A673 (cell line): Measurements from ENCODE around the gene EBP.

Source experiments
- CTCF ChIP-seq: fragments of 300-800, 200-600 bp; sonication (generic); conservative IDR thresholded peaks from 2 replicates; pipeline ENCODE4 v1.5.1; 2017; ENCODE audit warnings: low read depth, mild to moderate bottlenecking, antibody characterized with exemption, low read length, moderate library complexity, mixed read lengths
- EZH2 ChIP-seq: fragments of 200-600 bp; sonication (generic); IDR thresholded peaks from 2 replicates; pipeline ENCODE4 v1.6.1; 2017; ENCODE audit warnings: borderline replicate concordance, low read depth, mild to moderate bottlenecking, mixed read lengths, antibody characterized with exemption, low read length; ENCODE audit not compliant: poor library complexity, severe bottlenecking

DNA sequence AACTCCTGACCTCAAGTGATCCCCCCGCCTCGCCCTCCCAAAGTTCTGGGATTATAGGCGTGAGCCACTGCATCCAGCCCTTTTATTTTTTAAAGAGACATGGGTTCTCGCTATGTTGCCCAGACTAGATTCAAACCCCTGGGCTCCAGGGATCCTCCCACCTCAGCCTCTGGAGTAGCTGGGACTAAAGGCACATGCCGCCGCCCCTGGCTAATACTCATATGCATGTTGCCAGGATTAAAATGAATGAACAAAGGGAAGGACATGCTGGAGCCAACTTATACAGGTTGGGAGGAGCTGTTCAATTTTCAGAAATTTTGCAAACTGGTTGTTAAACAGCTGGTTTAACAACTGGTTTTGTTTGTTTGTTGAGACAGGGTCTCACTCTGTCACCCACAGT lies 47.0 kb upstream of the EBP start:
- TF ChIP-seq EZH2 (no peak), CTCF (no peak)
